ENCODE data around the gene TTBK1. TPM values are rescaled to one million over a fixed set of nuclear protein-coding genes. Genes with fewer than 3 reads are reported as not detected.

The TTBK1 gene
- total and polyA plus RNA-seq, 2 of the 4 experiments (the other 2 are of a cell fraction) = 0.02 TPM; not detected in 1

GRCh38 chr6:43248101-43248500, 4.8 kb downstream of the TTBK1 start (continued):
- no peak for TF ChIP-seq ELK1 (IDR thresholded peaks at IDR 0.05; ENCODE audit: borderline replicate concordance, low read depth, low read length)
- no peak for TF ChIP-seq MAFK (IDR thresholded peaks at IDR 0.05; ENCODE audit: low read depth, low read length)
- no peak for TF ChIP-seq CEBPB (IDR thresholded peaks at IDR 0.05; ENCODE audit: low read depth, low read length)

- dilution Hi-C loops (cut with HindIII; ENCODE audit: low sequenced_read_pairs, unreplicated experiment) = no loop called here
- TF ChIP-seq CTCF (conservative IDR thresholded peaks at IDR 0.05; ENCODE audit: low read depth, low read length) (no peak), RCOR1 (IDR thresholded peaks at IDR 0.05; ENCODE audit: insufficient replicate concordance, low read length) (no peak), BHLHE40 (IDR thresholded peaks at IDR 0.05; ENCODE audit: low read depth, low read length) (no peak), MAZ (IDR thresholded peaks at IDR 0.05; ENCODE audit: borderline replicate concordance, low read depth, low read length) (no peak), CEBPB (IDR thresholded peaks at IDR 0.05; ENCODE audit: low read depth, low read length) (no peak), MXI1 (IDR thresholded peaks at IDR 0.05; ENCODE audit: borderline replicate concordance, low read depth, low read length) (no peak), MAFK (IDR thresholded peaks at IDR 0.05; ENCODE audit: low read depth, low read length) (no peak), POLR2A (IDR thresholded peaks at IDR 0.05; ENCODE audit: low read depth, low read length) (no peak), CHD1 (IDR thresholded peaks at IDR 0.05; ENCODE audit: low read depth, low read length) (no peak), RFX5 (IDR thresholded peaks at IDR 0.05; ENCODE audit: low read depth, low read length) (no peak), SMC3 (IDR thresholded peaks at IDR 0.05; ENCODE audit: low read depth, low read length) (no peak), NFE2L2 (IDR thresholded peaks at IDR 0.05; ENCODE audit: low read depth, low read length) (no peak), ELK1 (IDR thresholded peaks at IDR 0.05; ENCODE audit: borderline replicate concordance, low read depth, low read length) (no peak), RAD21 (IDR thresholded peaks at IDR 0.05; ENCODE audit: low read length) (no peak), FOS (IDR thresholded peaks at IDR 0.05; ENCODE audit: low read depth, low read length) (no peak)
These were observed 5.5 kb downstream of the TTBK1 start for GRCh38 chr6:43248791-43249190.

More at GRCh38 chr6:43248791-43249190, 5.5 kb downstream of the TTBK1 start:
- ChIA-PET POLR2A (ENCODE audit: unreplicated experiment) (no interaction called here), CTCF (no interaction called here)
- Histone ChIP-seq H2BK15ac (ENCODE audit: low read depth, low read length) (no peak overlapping the region), H4K20me1 (ENCODE audit: insufficient read depth, low read length) (no peaks in the 10 kb centered on the region), H3K27me3 (ENCODE audit: control insufficient read depth, insufficient read depth, low read length) (peaks cover 80% of the 10 kb centered on the region), H4K91ac (ENCODE audit: insufficient read depth, low read depth, low read length) (no peak overlapping the region), H2BK5ac (ENCODE audit: low read depth, low read length, poor library complexity, severe bottlenecking) (no peak overlapping the region), H3K27ac (ENCODE audit: insufficient read depth, low read length) (no peak overlapping the region), H2BK120ac (ENCODE audit: low read depth, low read length) (no peak overlapping the region), H3K36me3 (ENCODE audit: control insufficient read depth, insufficient read depth, low read length) (no peaks in the 10 kb centered on the region), H2AFZ (replicated peaks; ENCODE audit: low read length, poor library complexity) (no peak overlapping the region), H3K18ac (ENCODE audit: low read depth, low read length) (no peak overlapping the region), H2AK9ac (replicated peaks; ENCODE audit: low read depth, low read length, poor library complexity) (no peak overlapping the region), H3K4ac (ENCODE audit: low read depth, low read length) (no peak overlapping the region), H3K9me3 (ENCODE audit: control insufficient read depth, insufficient read depth, low read length) (no peaks in the 10 kb centered on the region), H3K4me2 (ENCODE audit: low read depth, low read length) (no peak overlapping the region), H3K9me1 (ENCODE audit: insufficient read depth, low read length) (0 out of 2 replicates have a peak, but pooled peaks cover 4% of the 10 kb centered on the region), H2AK5ac (ENCODE audit: low read depth, low read length) (no peak overlapping the region), H3K23ac (ENCODE audit: low read depth, low read length) (no peak overlapping the region), H4K8ac (ENCODE audit: low read depth in 2 of 2, low read length in 2 of 2) (no peak overlapping the region), H3K9ac (ENCODE audit: low read depth, low read length) (no peak overlapping the region), H4K5ac (ENCODE audit: low read depth, low read length) (no peak overlapping the region), H3K4me1 (ENCODE audit: control insufficient read depth, insufficient read depth, low read length) (no peaks in the 10 kb centered on the region; the same call in 1 of the 2 replicates), H3K56ac (ENCODE audit: extremely low read depth, insufficient read depth, low read length) (no peak overlapping the region), H3K79me1 (ENCODE audit: low read depth in 1 of 2, low read length in 2 of 2) (no peaks in the 10 kb centered on the region), H2BK20ac (ENCODE audit: low read depth, low read length) (no peak overlapping the region), H3K14ac (replicated peaks; ENCODE audit: low read depth, low read length) (no peak overlapping the region), H3K4me3 (ENCODE audit: insufficient read depth, low read depth, low read length) (no peak overlapping the region)
- in situ Hi-C loops (cut with MboI; ENCODE audit: low sequenced_read_pairs) = no loop called here
- DNase-seq = no peak
- intact Hi-C loops (cut with micrococcal nuclease) = no loop called here
- ATAC-seq (ENCODE audit: low read depth) = no peak
- no TSS peak for BruUV-seq (replicated peaks)
